HuH-7.5 (cell line): Measurements from ENCODE around the gene NKIRAS1.
"Not testable (repeated sequence)": the region's sequence is repeated elsewhere in the genome, so short reads cannot be mapped to it uniquely, and the experiment has no call there.

ENCODE experiments used
- DNase-seq: peaks from one replicate; pipeline ENCODE4 v3.0.0; 2011; ENCODE audit warnings: low spot score

Gene NKIRAS1

GRCh38 chr3:23938688-23939087 is 21.9 kb upstream of the NKIRAS1 start:
- DNase-seq: no peak

- DNase-seq: no peak
Observed at GRCh38 chr3:23937296-23937695, 20.5 kb upstream of the NKIRAS1 start.

- DNase-seq: no peak
Observed at GRCh38 chr3:23934253-23934652, 17.5 kb upstream of the NKIRAS1 start.

- DNase-seq: no peak
Observed at GRCh38 chr3:23932571-23932970, 15.8 kb upstream of the NKIRAS1 start.

- no peak for DNase-seq
Observed at GRCh38 chr3:23931597-23931996, 14.8 kb upstream of the NKIRAS1 start.

- DNase-seq: no peak
Observed at GRCh38 chr3:23928524-23928923, 11.7 kb upstream of the NKIRAS1 start.

- no peak for DNase-seq
Observed at GRCh38 chr3:23926736-23927135, 9.9 kb upstream of the NKIRAS1 start.

GRCh38 chr3:23926246-23926645 is 9.5 kb upstream of the NKIRAS1 start:
- no peak for DNase-seq

- DNase-seq: no peak
Observed at GRCh38 chr3:23923786-23924185, 7.0 kb upstream of the NKIRAS1 start.

GRCh38 chr3:23921052-23921511 is 4.3 kb upstream of the NKIRAS1 start:
- DNase-seq: no peak

GRCh38 chr3:23920151-23920655 is 3.4 kb upstream of the NKIRAS1 start:
- DNase-seq: no peak

GRCh38 chr3:23919628-23920027 is 2.8 kb upstream of the NKIRAS1 start:
- DNase-seq: no peak

GRCh38 chr3:23918331-23918730 is 1.5 kb upstream of the NKIRAS1 start:
- DNase-seq: not testable (repeated sequence)

GRCh38 chr3:23917679-23918303 is 1.0 kb upstream of the NKIRAS1 start:
- peak; percentile 26 for DNase-seq

- DNase-seq: no peak
Observed at GRCh38 chr3:23916152-23916885, 471 bp downstream of the NKIRAS1 start.

- DNase-seq: no peak
Observed at GRCh38 chr3:23915537-23916108, 1.2 kb downstream of the NKIRAS1 start.

- DNase-seq: peak; percentile 33
Observed at GRCh38 chr3:23913873-23914743, 2.7 kb downstream of the NKIRAS1 start.

GRCh38 chr3:23913182-23913581 is 3.6 kb downstream of the NKIRAS1 start:
- no peak for DNase-seq

GRCh38 chr3:23912335-23912734 is 4.5 kb downstream of the NKIRAS1 start:
- DNase-seq: not testable (repeated sequence)

GRCh38 chr3:23911397-23911796 is 5.4 kb downstream of the NKIRAS1 start:
- no peak for DNase-seq

GRCh38 chr3:23909341-23909740 is 7.4 kb downstream of the NKIRAS1 start:
- no peak for DNase-seq

GRCh38 chr3:23904545-23904944 is 12.2 kb downstream of the NKIRAS1 start:
- DNase-seq: no peak
